ENCODE data around the gene GADD45A. TPM values are rescaled to one million over a fixed set of nuclear protein-coding genes. Genes with fewer than 3 reads are reported as not detected.

Gene GADD45A
- total and polyA plus RNA-seq, 9 of the 15 experiments (the other 6 are each of a cell fraction or from before 2014, with no cell fraction given), result 21.3 to 156 (median 62.1) TPM

- no peak for TF ChIP-seq NFIC (IDR thresholded peaks at IDR 0.05)
- TF ChIP-seq ZNF639 (CRISPR knock-in tag; conservative IDR thresholded peaks at IDR 0.05 in 1 of 2, IDR thresholded peaks at IDR 0.05 in 1 of 2), result no peak
- no peak for TF ChIP-seq SRF (CRISPR knock-in tag; IDR thresholded peaks at IDR 0.05)
- TF ChIP-seq POLR3G (IDR thresholded peaks at IDR 0.05; ENCODE audit: extremely low read depth, insufficient read length, insufficient replicate concordance), result no peak
- TF ChIP-seq KAT7 (CRISPR knock-in tag; IDR thresholded peaks at IDR 0.05; ENCODE audit: borderline replicate concordance), result no peak
- no peak for TF ChIP-seq CTCFL (IDR thresholded peaks at IDR 0.05; ENCODE audit: borderline replicate concordance, insufficient read depth, low read depth, low read length, poor library complexity, severe bottlenecking)
- peak; percentile 30 for TF ChIP-seq SMAD1 (IDR thresholded peaks at IDR 0.05; ENCODE audit: low read depth, low read length, partially characterized antibody)
- TF ChIP-seq SMAD2 (IDR thresholded peaks at IDR 0.05; ENCODE audit: low read depth, low read length), result no peak
- peak; percentile 59; the same call in 1 of the 2 replicates for TF ChIP-seq GATAD2B (IDR thresholded peaks at IDR 0.05; ENCODE audit: borderline replicate concordance)
- no peak for TF ChIP-seq TARDBP (IDR thresholded peaks at IDR 0.05)
- TF ChIP-seq TAF9B (IDR thresholded peaks at IDR 0.05; ENCODE audit: partially characterized antibody), result peak; percentile 87
- TF ChIP-seq ZFX (CRISPR knock-in tag; IDR thresholded peaks at IDR 0.05), result no peak; the same call in 1 of the 2 replicates
- no peak for TF ChIP-seq ZBTB8A (IDR thresholded peaks at IDR 0.05; ENCODE audit: partially characterized antibody)
- no peak for TF ChIP-seq RAD21 (CRISPR knock-in tag; conservative IDR thresholded peaks at IDR 0.05 in 1 of 2, IDR thresholded peaks at IDR 0.05 in 1 of 2)
- no peak for TF ChIP-seq ZNF175 (CRISPR knock-in tag; IDR thresholded peaks at IDR 0.05; ENCODE audit: low read depth)
- TF ChIP-seq ZNF197 (CRISPR knock-in tag; IDR thresholded peaks at IDR 0.05; ENCODE audit: low read depth), result peak; percentile 42; the same call in 1 of the 2 replicates
- no peak for TF ChIP-seq THAP12 (CRISPR knock-in tag; IDR thresholded peaks at IDR 0.05)
- TF ChIP-seq ZNF584 (CRISPR knock-in tag; IDR thresholded peaks at IDR 0.05; ENCODE audit: low read depth), result 0 out of 2 replicates have a peak, but pooled peaks have one; percentile 10
- no peak for TF ChIP-seq RBM39 (optimal IDR thresholded peaks at IDR 0.05; ENCODE audit: low read depth, low read length)
- no peak for TF ChIP-seq CREB5 (CRISPR knock-in tag; IDR thresholded peaks at IDR 0.05)
- TF ChIP-seq ZKSCAN3 (CRISPR knock-in tag; IDR thresholded peaks at IDR 0.05), result no peak
Measured at GRCh38 chr1:67682659-67683197, 2.3 kb upstream of the GADD45A start (continued).
